ENCODE results near the gene ACTN4. TPM values are rescaled to one million over a fixed set of nuclear protein-coding genes. Genes with fewer than 3 reads are reported as not detected.
"Not testable (repeated sequence)": the region's sequence is repeated elsewhere in the genome, so short reads cannot be mapped to it uniquely, and the experiment has no call there.

The ACTN4 gene
- total RNA-seq, 1 experiment from 2014 or later = 1,462 TPM

- TF ChIP-seq CTCF (IDR thresholded peaks at IDR 0.05; ENCODE audit: unreplicated experiment) = no peak
- intact Hi-C loops (cut with micrococcal nuclease; ENCODE audit: unreplicated experiment) = loop anchor here (5.0 kb wide), 2 partner anchors 38 to 73 kb away; partner anchors contain the start of gene ECH1
- CTCF ChIA-PET = no interaction called here
- H3K27me3 Mint-ChIP-seq (ENCODE audit: unreplicated experiment) = no peaks in the 10 kb centered on the region
- peaks cover 3% of the 10 kb centered on the region for H3K9me3 Mint-ChIP-seq (ENCODE audit: low read depth, unreplicated experiment)
- DNase-seq = peak; percentile 79
- H3K4me3 Mint-ChIP-seq (ENCODE audit: low read depth, unreplicated experiment) = peak overlapping the region; percentile 34
- no TSS peak for BruUV-seq (replicated peaks)
- peaks cover 52% of the 10 kb centered on the region for H3K4me1 Mint-ChIP-seq (ENCODE audit: low read depth, unreplicated experiment)
- peak overlapping the region; percentile 99 for H3K27ac Mint-ChIP-seq (ENCODE audit: unreplicated experiment)
- peaks cover 46% of the 10 kb centered on the region for H3K36me3 Mint-ChIP-seq (ENCODE audit: insufficient read depth, unreplicated experiment)
These were observed 112.1 kb downstream of the ACTN4 start for GRCh38 chr19:38759590-38760003.

DNA sequence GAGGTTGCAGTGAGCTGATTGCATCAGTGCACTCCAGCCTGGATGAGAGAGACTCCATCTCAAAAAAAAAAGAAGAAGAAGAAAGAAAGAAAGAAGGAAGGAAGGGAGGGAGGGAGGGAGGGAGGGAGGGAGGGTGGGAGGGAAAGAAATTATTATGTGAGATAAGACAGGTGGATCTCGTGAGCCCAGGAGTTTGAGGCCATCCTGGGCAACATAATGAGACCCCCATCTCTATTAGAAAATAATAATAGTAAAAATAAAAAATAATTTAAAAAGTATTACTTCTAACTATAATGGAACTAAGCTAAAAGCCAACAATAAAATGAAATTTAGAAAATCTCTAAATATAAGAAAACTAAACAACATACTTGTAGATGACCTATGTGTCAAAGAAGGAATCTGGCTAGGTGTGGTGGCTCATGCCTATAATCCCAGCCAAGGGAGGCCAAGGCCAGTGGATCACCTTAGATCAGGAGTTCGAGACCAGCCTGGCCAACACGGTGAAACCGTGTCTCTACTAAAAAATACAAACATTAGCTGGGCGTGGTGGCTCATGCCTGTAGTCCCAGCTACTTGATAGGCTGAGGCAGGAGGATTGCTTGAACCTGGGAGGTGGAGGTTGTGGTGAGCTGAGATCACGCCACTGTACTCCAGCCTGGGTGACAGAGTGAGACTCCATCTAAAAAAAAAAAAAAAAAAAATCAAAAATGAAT is 113.5 kb downstream of the ACTN4 start:
- H3K4me3 Mint-ChIP-seq (ENCODE audit: low read depth, unreplicated experiment) = peak overlapping the region; percentile 52
- CTCF ChIA-PET = interaction anchor here (0.7 to 0.8 kb wide), 3 partner anchors 20 to 225 kb away, joined by 3 to 6 read pairs (median 3); no protein-coding TSS in a partner anchor
- peak overlapping the region; percentile 99 for H3K27ac Mint-ChIP-seq (ENCODE audit: unreplicated experiment)
- not testable (repeated sequence) for H3K27me3 Mint-ChIP-seq (ENCODE audit: unreplicated experiment); DNase-seq; H3K9me3 Mint-ChIP-seq (ENCODE audit: low read depth, unreplicated experiment); BruUV-seq (replicated peaks)
- H3K4me1 Mint-ChIP-seq (ENCODE audit: low read depth, unreplicated experiment) = peaks cover 52% of the 10 kb centered on the region
- H3K36me3 Mint-ChIP-seq (ENCODE audit: insufficient read depth, unreplicated experiment) = peaks cover 46% of the 10 kb centered on the region
- intact Hi-C loops (cut with micrococcal nuclease; ENCODE audit: unreplicated experiment) = loop anchor here (5.0 kb wide), 2 partner anchors 36 to 71 kb away; partner anchors contain the start of gene ECH1

- BruUV-seq (replicated peaks); DNase-seq; H3K9me3 Mint-ChIP-seq (ENCODE audit: low read depth, unreplicated experiment); H3K27me3 Mint-ChIP-seq (ENCODE audit: unreplicated experiment): not testable (repeated sequence)
- peaks cover 46% of the 10 kb centered on the region for H3K36me3 Mint-ChIP-seq (ENCODE audit: insufficient read depth, unreplicated experiment)
- H3K27ac Mint-ChIP-seq (ENCODE audit: unreplicated experiment) = peak overlapping the region; percentile 99
- intact Hi-C loops (cut with micrococcal nuclease; ENCODE audit: unreplicated experiment) = loop anchor here (5.0 kb wide), 2 partner anchors 35 to 70 kb away; partner anchors contain the start of gene ECH1
- CTCF ChIA-PET = interaction anchor here (0.7 to 0.8 kb wide), 3 partner anchors 21 to 226 kb away, joined by 3 to 6 read pairs (median 3); no protein-coding TSS in a partner anchor
- H3K4me1 Mint-ChIP-seq (ENCODE audit: low read depth, unreplicated experiment) = peaks cover 52% of the 10 kb centered on the region
- peak overlapping the region; percentile 52 for H3K4me3 Mint-ChIP-seq (ENCODE audit: low read depth, unreplicated experiment)
These were observed 114.5 kb downstream of the ACTN4 start for GRCh38 chr19:38761884-38762389.

DNA sequence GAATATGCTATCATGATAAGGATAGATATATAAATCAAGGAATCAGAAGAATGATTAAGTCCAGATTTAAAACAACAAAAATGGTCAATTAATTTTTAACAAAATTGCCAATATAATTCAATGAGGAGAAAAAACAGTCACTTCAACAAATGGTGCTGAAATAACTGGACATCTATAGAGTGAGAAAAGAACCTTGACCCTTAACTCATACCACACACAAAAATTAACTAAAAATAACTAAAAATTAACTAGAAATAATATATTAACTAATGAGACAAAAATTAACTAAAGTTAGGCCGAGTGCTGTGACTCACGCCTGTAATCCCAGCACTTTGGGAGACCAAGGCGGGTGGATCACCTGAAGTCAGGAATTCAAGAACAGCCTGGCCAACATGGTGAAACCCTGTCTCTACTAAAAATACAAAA is 116.4 kb downstream of the ACTN4 start:
- H3K27ac Mint-ChIP-seq (ENCODE audit: unreplicated experiment) = peak overlapping the region; percentile 99

More for the DNA sequence above, 116.4 kb downstream of the ACTN4 start:
- H3K9me3 Mint-ChIP-seq (ENCODE audit: low read depth, unreplicated experiment) = peaks cover 3% of the 10 kb centered on the region
- peak; percentile 65 for DNase-seq
- TF ChIP-seq CTCF (IDR thresholded peaks at IDR 0.05; ENCODE audit: unreplicated experiment) = no peak
- peaks cover 46% of the 10 kb centered on the region for H3K36me3 Mint-ChIP-seq (ENCODE audit: insufficient read depth, unreplicated experiment)
- no TSS peak for BruUV-seq (replicated peaks)
- H3K27me3 Mint-ChIP-seq (ENCODE audit: unreplicated experiment) = no peaks in the 10 kb centered on the region
- H3K4me1 Mint-ChIP-seq (ENCODE audit: low read depth, unreplicated experiment) = peaks cover 52% of the 10 kb centered on the region
- intact Hi-C loops (cut with micrococcal nuclease; ENCODE audit: unreplicated experiment) = loop anchor here (5.0 kb wide), 2 partner anchors 33 to 68 kb away; partner anchors contain the start of gene ECH1
- CTCF ChIA-PET = interaction anchor here (0.7 to 1.2 kb wide), 3 partner anchors 36 to 136 kb away, joined by 4 to 8 read pairs (median 5); partner anchors contain the start of genes NFKBIB and SIRT2
- H3K4me3 Mint-ChIP-seq (ENCODE audit: low read depth, unreplicated experiment) = peak overlapping the region; percentile 52

Measured in Calu3 (cell line).